VCaP (cell line): ENCODE measurements around the gene FERMT1.

ENCODE experiments used
- H3K27ac ChIP-seq: fragments of 450-650 bp; 2 replicates; pipeline ENCODE4 v1.5.1; 2017
- CTCF ChIP-seq: fragments of 450-650 bp; conservative IDR thresholded peaks from 2 replicates; pipeline ENCODE4 v1.5.1; 2017; ENCODE audit warnings: mild to moderate bottlenecking, moderate library complexity

Gene FERMT1

GRCh38 chr20:6026051-6026450 lies 96.8 kb downstream of the FERMT1 start:
- no peak for TF ChIP-seq CTCF
- no peak overlapping the region for H3K27ac ChIP-seq
